Activated T-helper 1 cell treated with Interleukin-2 at 50 U/mL for 16 hours (primary cell): ENCODE data around the gene CCSER1.
"Not testable (repeated sequence)": the region's sequence is repeated elsewhere in the genome, so short reads cannot be mapped to it uniquely, and the experiment has no call there.

Experiments
- DNase-seq: peaks from one replicate; pipeline ENCODE4 v3.0.0-alpha.2; 2020; ENCODE audit warnings: low read depth

CCSER1 gene

GRCh38 chr4:90445380-90445779 lies 318.2 kb downstream of the CCSER1 start:
- no peak for DNase-seq

- no peak for DNase-seq
Observed at GRCh38 chr4:90449626-90450025, 322.4 kb downstream of the CCSER1 start.

GRCh38 chr4:90456891-90457290 lies 329.7 kb downstream of the CCSER1 start:
- no peak for DNase-seq

GRCh38 chr4:90457817-90458216 lies 330.6 kb downstream of the CCSER1 start:
- DNase-seq = no peak

GRCh38 chr4:90458576-90458975 lies 331.4 kb downstream of the CCSER1 start:
- no peak for DNase-seq

GRCh38 chr4:90474484-90474883 lies 347.3 kb downstream of the CCSER1 start:
- no peak for DNase-seq

- DNase-seq = no peak
Observed at GRCh38 chr4:90476019-90476418, 348.8 kb downstream of the CCSER1 start.

GRCh38 chr4:90476586-90476985 lies 349.4 kb downstream of the CCSER1 start:
- DNase-seq = no peak

GRCh38 chr4:90484894-90485293 lies 357.7 kb downstream of the CCSER1 start:
- DNase-seq = not testable (repeated sequence)

GRCh38 chr4:90486346-90486745 lies 359.2 kb downstream of the CCSER1 start:
- no peak for DNase-seq

GRCh38 chr4:90495211-90495610 lies 368.0 kb downstream of the CCSER1 start:
- no peak for DNase-seq

GRCh38 chr4:90495936-90496335 lies 368.7 kb downstream of the CCSER1 start:
- no peak for DNase-seq

- DNase-seq = no peak
Observed at GRCh38 chr4:90498175-90498574, 371.0 kb downstream of the CCSER1 start.

- no peak for DNase-seq
Observed at GRCh38 chr4:90503677-90504076, 376.5 kb downstream of the CCSER1 start.

GRCh38 chr4:90515191-90515590 lies 388.0 kb downstream of the CCSER1 start:
- DNase-seq = no peak

- no peak for DNase-seq
Observed at GRCh38 chr4:90528551-90528950, 401.4 kb downstream of the CCSER1 start.

GRCh38 chr4:90536408-90536807 lies 409.2 kb downstream of the CCSER1 start:
- DNase-seq = no peak

- no peak for DNase-seq
Observed at GRCh38 chr4:90537491-90537890, 410.3 kb downstream of the CCSER1 start.

- DNase-seq = no peak
Observed at GRCh38 chr4:90540536-90540935, 413.3 kb downstream of the CCSER1 start.

GRCh38 chr4:90542216-90542615 lies 415.0 kb downstream of the CCSER1 start:
- DNase-seq = no peak

GRCh38 chr4:90543419-90544170 lies 416.4 kb downstream of the CCSER1 start:
- no peak for DNase-seq

GRCh38 chr4:90544532-90545045 lies 417.4 kb downstream of the CCSER1 start:
- no peak for DNase-seq

GRCh38 chr4:90545380-90545779 lies 418.2 kb downstream of the CCSER1 start:
- DNase-seq = no peak

GRCh38 chr4:90546114-90546513 lies 418.9 kb downstream of the CCSER1 start:
- DNase-seq = no peak
